Keratinocyte (primary cell): ENCODE measurements around the gene IARS1. TPM values are rescaled to one million over a fixed set of nuclear protein-coding genes. Genes with fewer than 3 reads are reported as not detected.

Experiments used
- DNase-seq: peaks from one replicate; pipeline ENCODE4 v3.0.0-alpha.2; 2011; ENCODE audit warnings: low read depth, missing footprints, low spot score
- FAIRE-seq: peaks from 2 replicates; lab custom pipeline; 2011; peaks lifted over from hg19 to GRCh38; lab: Jason Lieb, UNC
- H2AFZ ChIP-seq: 2 replicates; pipeline ENCODE4 v1.6.0; 2012; ENCODE audit warnings: low read length, control low read depth, inconsistent platforms; ENCODE audit not compliant: control insufficient read depth
- H3K27ac ChIP-seq: 2 replicates; pipeline ENCODE4 v1.5.1; 2011; ENCODE audit warnings: low read length; ENCODE audit not compliant: control insufficient read depth, insufficient read depth
- H3K27me3 ChIP-seq: 3 replicates; pipeline ENCODE4 v1.6.0; 2011; ENCODE audit warnings: low read length; ENCODE audit not compliant: control insufficient read depth, insufficient read depth; ENCODE audit errors: extremely low read depth
- H3K36me3 ChIP-seq, 2 experiments: 2 replicates in 1 of 2; 3 replicates in 1 of 2; pipeline ENCODE4 v1.5.1; 2011; ENCODE audit warnings: low read length in 2 of 2, mild to moderate bottlenecking in 1 of 2; ENCODE audit not compliant: control insufficient read depth in 2 of 2, insufficient read depth in 2 of 2; ENCODE audit errors: extremely low read depth in 1 of 2
- H3K4me1 ChIP-seq: 3 replicates; pipeline ENCODE4 v1.5.1; 2011; ENCODE audit warnings: low read length; ENCODE audit not compliant: control insufficient read depth, insufficient read depth; ENCODE audit errors: extremely low read depth
- H3K4me2 ChIP-seq: 3 replicates; pipeline ENCODE4 v1.6.0; 2011; ENCODE audit warnings: low read depth, low read length; ENCODE audit not compliant: control insufficient read depth, insufficient read depth; ENCODE audit errors: extremely low read depth
- H3K4me3 ChIP-seq, 3 experiments: fragments of 200-600 bp in 1 of 3; sonication (generic) in 1 of 3; 2 replicates in 2 of 3; 3 replicates in 1 of 3; pipeline ENCODE4 v1.5.1; 2011 to 2016; ENCODE audit warnings: low read length in 3 of 3, mild to moderate bottlenecking in 3 of 3, control low read depth in 2 of 3, inconsistent platforms in 1 of 3, low read depth in 1 of 3, mixed read lengths in 1 of 3, mixed run types in 1 of 3, moderate library complexity in 1 of 3; ENCODE audit not compliant: control insufficient read depth in 2 of 3, insufficient read depth in 2 of 3; ENCODE audit errors: extremely low read depth in 1 of 3
- H3K79me2 ChIP-seq: 2 replicates; pipeline ENCODE4 v1.6.0; 2012; ENCODE audit warnings: low read length; ENCODE audit not compliant: control insufficient read depth, insufficient read depth
- H3K9ac ChIP-seq: 3 replicates; pipeline ENCODE4 v1.6.0; 2011; ENCODE audit warnings: low read length; ENCODE audit not compliant: control insufficient read depth, insufficient read depth; ENCODE audit errors: extremely low read depth
- H3K9me1 ChIP-seq: 3 replicates; pipeline ENCODE4 v1.6.0; 2011; ENCODE audit warnings: low read length; ENCODE audit not compliant: control insufficient read depth, insufficient read depth; ENCODE audit errors: extremely low read depth
- H3K9me3 ChIP-seq: 2 replicates; pipeline ENCODE4 v1.5.1; 2012; ENCODE audit warnings: low read depth, low read length; ENCODE audit not compliant: control insufficient read depth
- H4K20me1 ChIP-seq: 3 replicates; pipeline ENCODE4 v1.6.0; 2011; ENCODE audit warnings: low read length; ENCODE audit not compliant: control insufficient read depth, insufficient read depth; ENCODE audit errors: extremely low read depth
- CTCF ChIP-seq, 3 experiments: IDR thresholded peaks in 1 of 3; conservative IDR thresholded peaks in 1 of 3; optimal IDR thresholded peaks in 1 of 3; 2 replicates in 2 of 3; 3 replicates in 1 of 3; pipeline versions ENCODE3 to v1.5.1; 2011; ENCODE audit warnings: low read length in 3 of 3, mild to moderate bottlenecking in 3 of 3, moderate library complexity in 2 of 3, control low read depth in 1 of 3, inconsistent platforms in 1 of 3; ENCODE audit not compliant: insufficient read depth in 2 of 3; ENCODE audit errors: extremely low read depth in 1 of 3
- EZH2 ChIP-seq: IDR thresholded peaks from one replicate; pipeline ENCODE4 v1.6.1; 2012; ENCODE audit warnings: inconsistent platforms, mild to moderate bottlenecking, low read length, moderate library complexity
- dilution Hi-C: fragments of 300-500 bp; cut with MboI; formaldehyde crosslinking; loops from one replicate; pipeline ENCODE4 v1.7.0; 2020; ENCODE audit warnings: low sequenced_read_pairs; ENCODE audit not compliant: extremely low pct_ligation_motif_present
- polyA plus RNA-seq, 5 experiments: library from polyadenylated mRNA; depleted of rRNA in 3 of 5; stranded (reverse) in 3 of 5; stranded (forward) in 1 of 5; unstranded in 1 of 5; fragments of >200 nt; gene quantifications; 1 replicate in 1 of 5; 2 replicates in 3 of 5; 3 replicates in 1 of 5; pipeline versions ENCODE4 v1.2.1 to v1.2.3, GENCODE V29; 2011 to 2012; ENCODE audit warnings: missing spikeins in 2 of 5, low read depth in 1 of 5, low replicate concordance in 1 of 5

IARS1 gene
- polyA plus RNA-seq, 1 donor (not counting 4 experiments of a cell fraction or from before 2014, with no cell fraction given): 88.4 TPM

- dilution Hi-C loops: no loop called here
- Histone ChIP-seq H3K79me2 (peaks cover 67% of the 10 kb centered on the region), H3K36me3 (peaks cover 3 to 24% of the 10 kb centered on the region in 2 experiments), H3K9me3 (no peaks in the 10 kb centered on the region), H3K4me2 (peak overlapping the region; percentile 93), H3K4me1 (peaks cover 40% of the 10 kb centered on the region), H3K9me1 (no peaks in the 10 kb centered on the region), H3K27ac (peak overlapping the region; percentile 93), H3K27me3 (no peaks in the 10 kb centered on the region), H3K9ac (peak overlapping the region; percentile 18), H4K20me1 (peaks cover 24% of the 10 kb centered on the region), H2AFZ (no peak overlapping the region), H3K4me3 (peak overlapping the region in 2 of 3 experiments; percentile 75 to 78)
- FAIRE-seq (no peak), DNase-seq (no peak)
- TF ChIP-seq CTCF (optimal IDR thresholded peaks at IDR 0.05 in 1 of 3, IDR thresholded peaks at IDR 0.05 in 1 of 3, conservative IDR thresholded peaks at IDR 0.05 in 1 of 3; ENCODE audit: extremely low read depth in 1 of 3, insufficient read depth in 2 of 3, low read length in 3 of 3) (no peak), EZH2 (no peak)
These were observed 1.9 kb downstream of the IARS1 start for GRCh38 chr9:92291577-92291976.

- H3K36me3 ChIP-seq: peaks cover 3 to 29% of the 10 kb centered on the region in 2 experiments
- no peaks in the 10 kb centered on the region for H3K9me3 ChIP-seq
- H3K9me1 ChIP-seq: no peaks in the 10 kb centered on the region
- peaks cover 24% of the 10 kb centered on the region for H4K20me1 ChIP-seq
- H3K4me3 ChIP-seq: peak overlapping the region in 1 of 3 experiments; percentile 78
- DNase-seq (no peak), FAIRE-seq (no peak)
- peaks cover 36% of the 10 kb centered on the region for H3K4me1 ChIP-seq
- H3K27me3 ChIP-seq: no peaks in the 10 kb centered on the region
- dilution Hi-C loops: no loop called here
- H3K27ac ChIP-seq: no peak overlapping the region
- peak overlapping the region; percentile 93 for H3K4me2 ChIP-seq
- TF ChIP-seq EZH2 (no peak), CTCF (optimal IDR thresholded peaks at IDR 0.05 in 1 of 3, IDR thresholded peaks at IDR 0.05 in 1 of 3, conservative IDR thresholded peaks at IDR 0.05 in 1 of 3; ENCODE audit: extremely low read depth in 1 of 3, insufficient read depth in 2 of 3, low read length in 3 of 3) (no peak)
- peaks cover 73% of the 10 kb centered on the region for H3K79me2 ChIP-seq
- no peak overlapping the region for H2AFZ ChIP-seq
- no peak overlapping the region for H3K9ac ChIP-seq
These were observed 2.6 kb downstream of the IARS1 start for GRCh38 chr9:92290785-92291429.
